Stimulated activated naive B cell treated with anti-CD40 and anti-IgM and Interleukin-4, amounts not matched to agents 10 μg/mL and 1 μg/mL and 100 μg/mL, for 72 hours (primary cell): ENCODE measurements around the gene PYCR2.
"Not testable (repeated sequence)": the region's sequence is repeated elsewhere in the genome, so short reads cannot be mapped to it uniquely, and the experiment has no call there.

Experiments used
- ATAC-seq, 2 donors: fragments of 150-1000 bp; cut with Tn5 transposase; replicated peaks; 2 replicates each; pipeline ENCODE4 v1.10.0; 2021; ENCODE audit warnings: moderate library complexity in 1 of 2
- DNase-seq: peaks from one replicate; pipeline ENCODE4 v3.0.0; 2021
- H3K27ac Mint-ChIP-seq: one replicate; pipeline ENCODE4 v1.8.0; 2022; ENCODE audit warnings: mild to moderate bottlenecking, mixed read lengths
- H3K27me3 Mint-ChIP-seq, 2 donors: one replicate each; pipeline ENCODE4 v1.8.0; 2022; ENCODE audit warnings: mixed read lengths in 2 of 2
- H3K36me3 Mint-ChIP-seq, 2 donors: one replicate each; pipeline ENCODE4 v1.8.0; 2022; ENCODE audit warnings: mixed read lengths in 2 of 2, mild to moderate bottlenecking in 1 of 2
- H3K4me1 Mint-ChIP-seq, 2 donors: one replicate each; pipeline ENCODE4 v1.8.0; 2022; ENCODE audit warnings: mixed read lengths in 2 of 2, mild to moderate bottlenecking in 1 of 2
- H3K4me3 Mint-ChIP-seq, 2 donors: one replicate each; pipeline ENCODE4 v1.8.0; 2022; ENCODE audit warnings: mild to moderate bottlenecking in 2 of 2, mixed read lengths in 2 of 2, moderate library complexity in 1 of 2
- H3K9me3 Mint-ChIP-seq, 2 donors: one replicate each; pipeline ENCODE4 v1.8.0; 2022; ENCODE audit warnings: mixed read lengths in 2 of 2, mild to moderate bottlenecking in 1 of 2

PYCR2 gene

GRCh38 chr1:225949041-225949440, 25.0 kb upstream of the PYCR2 start:
- no peak overlapping the region for H3K4me3 Mint-ChIP-seq
- no peak overlapping the region for H3K27ac Mint-ChIP-seq
- DNase-seq = no peak
- no peaks in the 10 kb centered on the region for H3K9me3 Mint-ChIP-seq
- no peaks in the 10 kb centered on the region for H3K36me3 Mint-ChIP-seq
- H3K27me3 Mint-ChIP-seq = peaks cover 41 to 45% of the 10 kb centered on the region in 2 donors
- peaks cover 12 to 13% of the 10 kb centered on the region in 2 donors for H3K4me1 Mint-ChIP-seq
- no peak for ATAC-seq

DNA sequence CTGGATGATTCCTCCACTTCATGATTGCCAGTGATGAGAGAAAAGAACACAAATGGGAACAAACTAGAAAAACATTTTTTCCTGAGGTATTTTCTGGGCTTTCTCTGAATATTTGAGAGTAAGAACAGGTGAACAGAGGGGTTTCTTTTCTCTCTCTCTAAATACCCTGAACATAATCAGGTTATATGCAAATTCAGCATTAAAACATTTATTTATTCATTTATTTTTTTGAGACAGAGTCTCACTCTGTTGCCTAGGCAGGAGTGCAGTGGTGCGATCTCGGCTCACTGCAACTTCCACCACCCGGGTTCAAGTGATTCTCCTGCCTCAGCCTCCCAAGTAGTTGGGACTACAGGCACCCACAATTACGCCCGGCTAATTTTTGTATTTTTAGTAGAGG, 22.8 kb upstream of the PYCR2 start:
- Mint-ChIP-seq H3K27me3 (peaks cover 24 to 30% of the 10 kb centered on the region in 2 donors), H3K4me3 (no peak overlapping the region), H3K27ac (no peak overlapping the region), H3K9me3 (no peaks in the 10 kb centered on the region), H3K4me1 (peaks cover 12 to 13% of the 10 kb centered on the region in 2 donors), H3K36me3 (no peaks in the 10 kb centered on the region)
- DNase-seq (no peak), ATAC-seq (no peak)

GRCh38 chr1:225946082-225946620, 22.1 kb upstream of the PYCR2 start:
- Mint-ChIP-seq H3K9me3 (no peaks in the 10 kb centered on the region), H3K4me3 (no peak overlapping the region), H3K27ac (no peak overlapping the region), H3K36me3 (no peaks in the 10 kb centered on the region), H3K4me1 (peaks cover 12 to 13% of the 10 kb centered on the region in 2 donors), H3K27me3 (peaks cover 18 to 26% of the 10 kb centered on the region in 2 donors)
- no peak for DNase-seq
- ATAC-seq = no peak

DNA sequence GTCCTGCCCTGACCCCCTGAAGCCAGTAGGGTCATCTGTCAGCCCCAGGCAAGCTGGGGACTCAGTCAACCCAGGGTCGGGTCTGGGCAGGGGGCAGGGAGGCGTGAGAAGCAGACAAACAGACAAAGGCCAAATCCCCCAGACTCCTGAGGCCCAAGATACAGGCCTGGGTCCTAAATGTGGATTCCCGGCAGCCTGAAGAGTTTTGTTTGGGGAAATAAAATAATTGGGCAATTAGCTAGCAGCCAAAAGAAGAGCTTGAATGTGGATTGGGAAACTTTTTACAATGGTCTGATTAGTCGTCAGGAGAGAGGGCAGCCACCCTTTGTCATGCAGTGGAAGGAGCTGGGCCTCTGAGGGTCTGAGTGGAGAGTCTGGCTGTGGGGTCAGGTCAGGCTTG, 21.5 kb upstream of the PYCR2 start:
- H3K4me3 Mint-ChIP-seq = no peak overlapping the region

GRCh38 chr1:225944951-225945350, 20.9 kb upstream of the PYCR2 start:
- Mint-ChIP-seq H3K27ac (no peak overlapping the region), H3K36me3 (no peaks in the 10 kb centered on the region), H3K27me3 (peaks cover 10 to 16% of the 10 kb centered on the region in 2 donors), H3K4me3 (no peak overlapping the region), H3K9me3 (no peaks in the 10 kb centered on the region), H3K4me1 (peaks cover 9 to 12% of the 10 kb centered on the region in 2 donors)
- ATAC-seq (peak; percentile 94), DNase-seq (no peak)

More for the DNA sequence above, 21.5 kb upstream of the PYCR2 start:
- no peak for DNase-seq
- no peaks in the 10 kb centered on the region for H3K36me3 Mint-ChIP-seq
- no peak overlapping the region for H3K27ac Mint-ChIP-seq
- H3K4me1 Mint-ChIP-seq = peaks cover 9 to 12% of the 10 kb centered on the region in 2 donors
- ATAC-seq = no peak
- no peaks in the 10 kb centered on the region for H3K9me3 Mint-ChIP-seq
- peaks cover 12 to 20% of the 10 kb centered on the region in 2 donors for H3K27me3 Mint-ChIP-seq

GRCh38 chr1:225944387-225944786, 20.3 kb upstream of the PYCR2 start:
- H3K27ac Mint-ChIP-seq = no peak overlapping the region
- DNase-seq (no peak), ATAC-seq (no peak)
- H3K4me1 Mint-ChIP-seq = peaks cover 9 to 12% of the 10 kb centered on the region in 2 donors
- H3K4me3 Mint-ChIP-seq = no peak overlapping the region
- H3K27me3 Mint-ChIP-seq = peaks cover 9 to 16% of the 10 kb centered on the region in 2 donors
- no peaks in the 10 kb centered on the region for H3K36me3 Mint-ChIP-seq
- no peaks in the 10 kb centered on the region for H3K9me3 Mint-ChIP-seq

DNA sequence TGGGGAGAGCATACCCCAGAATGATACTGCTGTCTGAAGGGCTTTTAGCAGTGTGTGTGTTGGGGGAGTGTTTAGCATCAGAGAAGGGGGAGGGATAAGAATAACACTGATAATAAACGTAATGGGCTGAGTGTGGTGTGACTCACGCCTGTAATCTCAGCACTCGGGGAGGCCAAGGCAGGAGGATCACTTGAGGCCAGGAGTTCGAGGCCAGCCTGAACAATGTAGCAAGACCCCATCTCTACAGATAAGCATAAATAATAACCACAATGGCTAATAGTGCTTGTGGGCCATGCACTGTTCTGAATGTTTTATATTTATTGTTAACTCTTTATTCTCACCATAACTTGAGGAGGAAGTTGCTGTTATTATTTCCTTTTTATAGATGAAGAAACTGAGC, 19.5 kb upstream of the PYCR2 start:
- Mint-ChIP-seq H3K4me1 (peaks cover 9 to 12% of the 10 kb centered on the region in 2 donors), H3K36me3 (no peaks in the 10 kb centered on the region), H3K9me3 (no peaks in the 10 kb centered on the region), H3K4me3 (no peak overlapping the region), H3K27me3 (peaks cover 14 to 16% of the 10 kb centered on the region in 2 donors), H3K27ac (no peak overlapping the region)
- ATAC-seq = no peak
- no peak for DNase-seq

DNA sequence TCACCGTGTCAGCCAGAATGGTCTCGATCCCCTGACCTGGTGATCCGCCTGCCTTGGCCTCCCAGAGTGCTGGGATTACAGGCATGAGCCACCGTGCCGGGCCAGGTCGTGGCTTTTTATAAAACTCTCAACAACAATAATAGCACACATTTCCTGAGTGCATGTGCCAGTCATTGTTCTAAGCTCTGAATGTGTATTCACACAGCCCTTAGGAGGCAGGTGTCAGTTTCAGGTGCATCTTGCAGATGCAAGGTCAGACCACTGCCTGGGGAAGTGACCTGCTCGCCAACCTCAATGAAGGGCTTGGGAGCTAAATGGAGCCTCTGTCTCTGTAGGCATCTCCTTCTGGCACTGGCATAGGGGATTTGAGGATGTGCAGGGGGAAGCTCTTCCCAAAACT, 18.5 kb upstream of the PYCR2 start:
- no peaks in the 10 kb centered on the region for H3K36me3 Mint-ChIP-seq
- H3K4me1 Mint-ChIP-seq = peaks cover 9 to 12% of the 10 kb centered on the region in 2 donors
- H3K27ac Mint-ChIP-seq = no peak overlapping the region
- H3K4me3 Mint-ChIP-seq = no peak overlapping the region
- peak in 1 of 2 donors; percentile 54 for ATAC-seq
- DNase-seq = no peak
- H3K27me3 Mint-ChIP-seq = peaks cover 11 to 13% of the 10 kb centered on the region in 2 donors
- no peaks in the 10 kb centered on the region for H3K9me3 Mint-ChIP-seq

DNA sequence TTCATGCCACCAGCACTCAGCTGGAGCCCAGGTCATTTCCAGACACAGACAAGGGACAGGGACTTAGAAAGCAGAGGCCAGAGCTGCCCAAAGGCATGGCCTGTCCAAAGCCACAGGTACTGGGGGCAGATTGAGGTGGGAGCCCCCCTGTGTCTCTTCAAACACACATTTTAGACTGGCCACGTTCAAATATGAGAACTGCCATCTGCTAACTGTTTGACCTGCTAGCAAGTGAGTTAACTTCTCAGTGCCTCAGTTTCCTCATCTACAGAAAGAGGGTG, 17.8 kb upstream of the PYCR2 start:
- Mint-ChIP-seq H3K9me3 (no peaks in the 10 kb centered on the region), H3K27ac (no peak overlapping the region), H3K36me3 (no peaks in the 10 kb centered on the region), H3K4me3 (no peak overlapping the region), H3K27me3 (peaks cover 9 to 10% of the 10 kb centered on the region in 2 donors), H3K4me1 (peaks cover 9 to 12% of the 10 kb centered on the region in 2 donors)
- ATAC-seq = no peak
- no peak for DNase-seq

DNA sequence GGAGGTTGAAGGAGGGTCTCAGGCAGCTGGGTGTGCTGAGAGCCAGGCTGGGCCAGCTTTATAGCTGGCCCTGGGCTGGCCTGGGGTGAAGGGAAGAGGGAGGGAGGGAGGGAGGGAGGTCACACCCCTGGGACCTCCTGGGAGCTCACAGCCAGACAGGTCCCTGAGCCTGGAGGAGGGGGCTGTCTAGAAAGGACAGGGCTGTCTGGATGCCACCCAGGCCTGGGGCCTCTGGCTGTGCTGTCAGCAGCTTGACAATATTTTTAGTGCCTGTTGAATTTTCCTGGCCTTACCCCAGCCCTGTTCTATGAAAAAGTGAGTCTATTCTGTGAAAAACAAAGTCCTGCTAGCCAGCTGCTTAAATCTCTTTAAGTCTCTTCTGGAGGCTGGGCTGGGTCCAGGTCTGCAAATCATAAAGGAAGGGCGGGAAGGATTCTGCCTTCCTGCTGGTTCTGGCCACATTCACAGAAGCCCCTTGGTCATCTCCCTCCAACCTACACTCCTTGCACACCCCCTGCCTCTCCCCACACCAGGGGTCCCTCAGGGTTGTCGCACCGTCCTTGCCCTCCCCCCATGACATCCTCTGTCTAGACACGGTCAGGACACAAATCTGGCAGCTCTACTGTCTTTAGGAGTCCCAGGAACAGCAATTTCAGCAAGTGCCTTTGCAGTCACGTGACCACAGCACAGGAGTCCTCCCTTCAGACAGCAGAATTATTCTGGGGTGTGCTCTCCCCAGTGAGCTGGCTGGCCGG, 17.3 kb upstream of the PYCR2 start, which contains the start of gene LEFTY2:
Gene LEFTY2 (minus strand): TSS at position 34 of the 755 bp plus-strand sequence. CDS start 80 bp downstream, outside the sequence.
- no peak for DNase-seq
- Mint-ChIP-seq H3K36me3 (no peaks in the 10 kb centered on the region), H3K4me3 (no peak within 1 kb of the TSS), H3K4me1 (peaks cover 9 to 12% of the 10 kb centered on the region in 2 donors), H3K9me3 (no peaks in the 10 kb centered on the region), H3K27ac (no peak within 1 kb of the TSS), H3K27me3 (peaks cover 9% of the 10 kb centered on the region in 2 donors)
- ATAC-seq = no peak

GRCh38 chr1:225940385-225941151, 16.5 kb upstream of the PYCR2 start:
- DNase-seq = no peak
- Mint-ChIP-seq H3K36me3 (no peaks in the 10 kb centered on the region), H3K4me1 (peaks cover 9 to 12% of the 10 kb centered on the region in 2 donors), H3K9me3 (no peaks in the 10 kb centered on the region), H3K27me3 (peaks cover 3 to 9% of the 10 kb centered on the region in 2 donors), H3K27ac (no peak overlapping the region), H3K4me3 (no peak overlapping the region)
- ATAC-seq = no peak

- not testable (repeated sequence) for DNase-seq, H3K36me3 Mint-ChIP-seq, H3K27ac Mint-ChIP-seq, H3K4me1 Mint-ChIP-seq, ATAC-seq, H3K27me3 Mint-ChIP-seq, H3K9me3 Mint-ChIP-seq, H3K4me3 Mint-ChIP-seq
These were observed 15.9 kb upstream of the PYCR2 start for GRCh38 chr1:225939939-225940310.

- ATAC-seq, H3K27ac Mint-ChIP-seq, H3K36me3 Mint-ChIP-seq: not testable (repeated sequence)
These were observed 15.3 kb upstream of the PYCR2 start for GRCh38 chr1:225939097-225939938.

More at GRCh38 chr1:225939097-225939938, 15.3 kb upstream of the PYCR2 start:
- not testable (repeated sequence) for H3K9me3 Mint-ChIP-seq, H3K4me1 Mint-ChIP-seq, DNase-seq, H3K4me3 Mint-ChIP-seq, H3K27me3 Mint-ChIP-seq
